Stimulated activated CD8-positive, alpha-beta memory T cell treated with anti-CD3 and anti-CD28 coated beads, Interleukin-7, amount 100 ng/mL, for 24 hours (primary cell): ENCODE results near the gene IL10RA.

Source experiments
- DNase-seq: peaks from one replicate; pipeline ENCODE4 v3.0.0-alpha.2; 2020; ENCODE audit warnings: low read depth

IL10RA gene

GRCh38 chr11:118047749-118048148 lies 61.6 kb downstream of the IL10RA start:
- no peak for DNase-seq

GRCh38 chr11:118048472-118049370 lies 62.5 kb downstream of the IL10RA start:
- DNase-seq = no peak

- no peak for DNase-seq
Measured at GRCh38 chr11:118049771-118050170, 63.6 kb downstream of the IL10RA start.

GRCh38 chr11:118050208-118050891 lies 64.2 kb downstream of the IL10RA start:
- no peak for DNase-seq
